Muscle of back (tissue), 11 donors: ENCODE results near the gene RUNX2. TPM values are rescaled to one million over a fixed set of nuclear protein-coding genes. Genes with fewer than 3 reads are reported as not detected.

ENCODE experiments used
- DNase-seq, 3 donors: peaks; one replicate each; pipeline versions ENCODE4 v3.0.0 to v3.0.0-alpha.2; 2013
- polyA plus RNA-seq, 10 donors: library from polyadenylated mRNA; unstranded; fragments of 120-200 nt; gene quantifications; one replicate each; pipeline ENCODE4 v1.2.1, GENCODE V29; 2013; ENCODE audit not compliant: insufficient read length in 10 of 10

Gene RUNX2
- polyA plus RNA-seq, 10 donors, result 0.45 to 3.0 (median 0.83) TPM

- DNase-seq, result no peak
Observed at GRCh38 chr6:45576648-45577624, 248.8 kb downstream of the RUNX2 start.

DNA sequence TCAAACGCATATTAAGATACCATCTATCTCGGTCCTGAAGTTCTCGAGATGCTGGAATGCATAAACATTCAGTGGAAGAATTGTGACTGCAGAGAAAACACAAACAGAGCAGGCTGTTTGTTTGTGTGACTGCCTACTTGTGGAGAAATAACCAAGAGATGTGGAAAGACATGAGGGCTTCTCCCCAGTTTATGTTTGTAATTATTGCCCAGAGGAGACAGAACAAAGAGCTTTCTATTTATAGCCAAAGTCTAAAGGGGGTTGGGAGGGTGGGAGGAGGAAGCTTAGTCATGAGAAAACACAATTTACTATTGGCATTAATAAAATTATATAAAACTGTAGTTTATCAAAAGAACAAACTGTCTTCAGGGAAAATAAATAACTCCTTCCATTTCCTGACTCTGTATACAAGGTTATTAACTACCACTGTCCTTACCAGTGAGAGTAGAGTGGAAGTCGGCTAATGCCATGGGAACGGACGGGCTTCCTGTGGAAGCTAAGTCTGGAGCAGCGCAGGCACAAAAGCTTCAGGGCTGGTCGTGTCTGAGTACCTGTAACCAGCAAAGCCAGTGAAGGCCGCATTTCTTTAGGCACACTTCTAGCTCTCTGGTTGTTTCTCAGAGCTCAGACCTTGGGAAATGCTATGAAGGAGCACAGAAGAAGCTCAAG, 249.8 kb downstream of the RUNX2 start:
- DNase-seq, result peak in 1 of 3 donors; percentile 12

DNA sequence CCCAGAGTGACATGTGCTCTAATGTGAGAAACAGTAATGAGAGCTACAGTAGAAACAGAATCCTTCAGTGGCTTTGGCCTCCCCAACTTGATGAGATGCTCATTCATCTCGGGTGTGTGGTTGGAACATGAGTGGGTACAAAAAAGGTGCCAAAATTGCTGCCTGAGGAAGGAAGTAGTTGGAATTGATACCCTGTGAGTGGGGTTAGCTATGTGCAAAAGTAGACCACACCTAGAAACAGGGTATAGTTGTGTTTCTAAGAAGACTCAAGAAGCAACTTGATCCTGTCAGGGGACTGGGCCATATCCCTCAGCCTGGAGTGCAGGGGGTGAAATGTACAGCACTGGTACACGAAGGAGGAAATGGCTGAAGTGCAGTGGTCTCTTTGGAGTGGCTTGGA, 256.0 kb downstream of the RUNX2 start:
- DNase-seq, result no peak

DNA sequence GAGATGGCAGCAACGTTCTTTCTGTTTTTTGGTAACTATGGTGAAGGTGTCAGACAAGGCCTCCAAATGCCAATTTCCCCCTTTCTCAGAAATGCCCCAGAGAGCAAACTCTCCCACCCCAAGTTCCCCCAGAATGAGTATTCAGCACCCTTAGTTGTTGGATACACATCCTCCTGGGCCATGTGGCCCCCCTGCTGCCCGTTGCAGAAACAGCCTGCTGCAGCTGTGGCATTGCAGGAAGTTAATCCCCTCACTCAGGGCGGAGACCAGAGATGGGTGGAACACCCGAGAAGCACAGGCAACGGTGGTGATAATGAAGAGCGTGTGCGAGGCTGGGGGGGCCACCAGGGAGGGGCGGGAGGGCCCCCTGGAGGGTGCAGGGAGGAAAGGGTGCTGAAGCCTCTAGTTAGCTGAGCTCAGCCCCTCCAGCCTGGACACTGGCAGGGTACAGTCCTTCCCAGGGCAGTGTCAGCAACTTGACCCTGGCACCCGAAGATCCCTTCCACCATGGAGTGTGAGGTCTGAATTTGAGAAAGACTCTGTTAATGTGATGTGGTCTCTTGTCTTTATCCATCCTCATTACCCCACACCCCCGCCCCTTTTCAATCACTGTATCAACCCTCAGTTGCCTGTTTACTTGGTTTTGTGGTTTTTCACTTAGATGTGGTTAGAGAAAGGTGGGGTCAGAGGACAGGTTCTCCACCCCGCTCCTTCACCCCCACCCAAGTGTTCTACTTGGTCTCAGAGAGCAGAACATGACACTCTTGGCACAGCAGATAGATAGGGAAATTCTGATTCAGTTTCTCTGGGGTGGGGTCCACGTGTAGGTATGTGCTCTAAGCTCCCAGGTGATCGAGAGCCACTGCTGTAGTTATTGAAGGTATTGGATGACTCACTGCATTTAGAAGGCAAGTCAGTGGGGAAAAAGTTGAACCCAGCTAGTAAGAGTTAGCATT, 258.4 kb downstream of the RUNX2 start:
- DNase-seq, result peak in 1 of 3 donors; percentile 16

DNA sequence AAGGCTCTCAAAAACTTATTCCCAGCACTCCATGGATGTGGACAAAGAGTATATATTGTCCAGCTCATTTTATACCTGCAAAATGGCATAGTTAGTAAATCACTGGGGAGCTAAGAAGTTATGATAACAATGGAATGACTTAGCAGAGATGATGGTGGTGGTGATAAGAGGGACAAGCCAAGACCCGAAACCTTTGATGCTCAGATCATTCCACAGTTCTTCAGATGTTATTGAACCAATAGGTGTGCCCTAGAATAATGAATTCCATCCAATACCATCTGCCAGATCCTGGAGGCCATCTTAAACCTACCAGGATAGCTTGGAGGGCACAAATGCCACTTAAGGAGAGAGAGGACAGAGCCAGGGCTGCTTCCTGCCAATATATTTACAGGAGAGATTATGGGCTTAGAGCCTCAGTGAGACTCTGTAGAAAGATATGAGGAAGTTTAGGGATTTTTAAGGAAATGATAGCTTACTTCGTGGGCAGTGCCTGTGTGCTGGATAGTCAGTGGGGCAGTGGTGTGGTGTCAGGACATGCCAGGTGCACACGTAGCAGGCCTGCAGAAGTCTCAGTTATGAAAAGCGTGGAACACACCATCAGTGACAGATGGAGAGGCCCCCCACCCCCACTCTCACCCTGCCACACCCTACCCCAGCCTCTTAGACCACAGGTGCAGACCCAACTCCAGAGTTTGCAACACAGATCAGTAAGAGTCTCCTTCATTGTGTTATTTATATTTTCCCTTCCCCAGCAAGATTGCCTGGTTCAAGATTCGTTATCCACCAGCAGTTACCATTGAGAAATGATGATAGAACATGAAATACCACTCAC, 259.3 kb downstream of the RUNX2 start:
- no peak for DNase-seq

DNA sequence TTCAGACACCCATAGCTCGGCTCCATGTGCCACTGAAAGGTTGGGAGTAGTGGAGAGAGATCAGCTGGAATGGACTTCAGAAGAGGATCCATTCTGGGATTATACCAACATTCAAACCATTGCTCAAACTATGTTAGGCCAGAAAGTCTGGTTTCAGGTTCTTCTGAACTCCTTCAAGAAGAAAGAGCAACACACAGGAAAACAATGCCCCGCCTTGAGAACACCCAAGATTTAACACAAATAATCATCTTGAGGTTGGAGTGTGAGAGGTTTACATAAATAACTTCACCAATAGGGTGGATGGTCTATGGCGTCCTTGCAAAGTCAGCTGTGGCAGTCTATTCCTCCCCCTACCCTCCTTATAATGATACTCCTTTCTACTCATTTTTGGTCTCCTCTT, 261.2 kb downstream of the RUNX2 start:
- no peak for DNase-seq

- peak in 1 of 3 donors; percentile 62 for DNase-seq
Observed at GRCh38 chr6:45590226-45590625, 262.1 kb downstream of the RUNX2 start.

DNA sequence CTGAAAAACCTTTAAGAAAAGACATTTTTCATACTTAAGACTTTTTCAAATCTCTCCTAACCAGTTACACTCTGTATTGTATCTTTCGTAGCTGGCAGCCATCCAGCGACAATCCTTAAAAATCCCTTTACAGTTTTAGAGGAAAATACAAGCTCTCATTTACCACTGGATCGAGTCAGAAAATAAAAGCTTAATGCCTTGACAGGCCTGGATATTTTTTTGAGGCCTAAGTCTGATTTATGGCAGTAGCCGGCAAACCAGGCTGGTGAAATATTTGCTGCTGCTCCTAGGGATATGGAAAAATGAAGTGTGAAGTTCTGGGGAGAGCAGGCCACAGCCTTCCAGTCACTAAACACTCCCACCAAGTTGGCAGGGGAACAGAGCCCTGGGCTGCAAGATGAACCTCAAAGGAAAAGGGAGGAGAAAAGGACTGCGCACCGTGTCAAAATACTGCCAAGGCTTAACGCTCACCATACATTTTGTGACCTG, 262.6 kb downstream of the RUNX2 start:
- DNase-seq, result peak; percentile 33 to 73 (median 35)

DNA sequence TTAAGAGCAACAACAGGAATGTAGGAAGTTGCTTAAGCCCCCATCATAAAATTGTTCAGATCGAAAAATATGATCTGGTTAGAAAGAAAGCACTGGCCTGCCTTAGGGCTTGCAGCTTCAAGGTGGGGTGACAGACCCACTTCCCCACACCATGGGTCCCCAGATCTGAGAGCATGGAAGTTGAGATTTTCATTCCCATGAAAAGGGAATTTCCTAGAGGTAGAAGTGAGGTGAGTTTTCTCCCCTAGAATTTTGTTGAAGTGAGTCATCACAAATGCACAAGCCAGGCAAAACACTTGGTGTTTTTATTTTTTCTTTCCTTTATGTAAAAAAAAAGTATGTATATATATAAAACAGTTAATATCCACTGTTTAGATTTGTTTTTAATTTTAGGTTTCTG, 263.2 kb downstream of the RUNX2 start:
- no peak for DNase-seq

DNA sequence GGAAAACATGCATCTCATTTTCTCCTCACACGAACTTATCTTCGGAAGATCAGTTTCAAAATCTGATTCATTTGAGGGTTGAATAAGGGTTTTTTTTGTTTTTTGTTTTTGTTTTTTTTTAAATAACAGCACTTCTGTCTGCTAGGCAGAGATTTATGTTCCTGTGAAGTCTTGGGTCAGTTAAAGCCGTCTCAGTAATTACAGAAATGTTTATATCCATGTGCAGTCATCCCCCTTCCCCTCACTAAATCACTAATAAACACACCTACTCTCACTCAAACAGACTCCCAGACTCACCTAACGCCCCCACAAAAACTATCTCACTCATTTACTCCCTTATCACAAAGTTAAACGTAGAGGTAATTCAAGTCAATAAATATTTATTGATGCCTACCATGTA, 263.8 kb downstream of the RUNX2 start:
- DNase-seq, result no peak

DNA sequence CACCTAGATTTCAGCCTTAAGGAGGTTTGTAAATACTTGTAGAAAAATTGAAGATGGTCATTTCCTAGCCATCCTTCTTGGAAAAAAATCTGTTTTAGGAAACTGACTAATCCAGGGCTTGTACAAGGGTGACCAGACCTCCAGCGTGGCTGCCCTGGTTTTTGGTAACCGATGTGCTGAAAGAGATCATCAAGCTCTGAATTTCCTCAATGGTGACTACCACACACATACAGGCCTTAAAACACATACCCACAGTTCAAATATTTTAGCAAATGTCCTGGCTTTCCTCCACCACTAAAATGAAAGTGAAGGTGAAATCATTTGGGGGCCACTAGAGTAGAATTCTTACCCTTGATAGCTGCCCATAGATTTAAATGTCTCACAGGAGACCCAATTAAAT, 264.9 kb downstream of the RUNX2 start:
- no peak for DNase-seq

- no peak for DNase-seq
Observed at GRCh38 chr6:45595010-45595851, 267.1 kb downstream of the RUNX2 start.

- DNase-seq, result no peak
Observed at GRCh38 chr6:45597424-45597823, 269.3 kb downstream of the RUNX2 start.

DNA sequence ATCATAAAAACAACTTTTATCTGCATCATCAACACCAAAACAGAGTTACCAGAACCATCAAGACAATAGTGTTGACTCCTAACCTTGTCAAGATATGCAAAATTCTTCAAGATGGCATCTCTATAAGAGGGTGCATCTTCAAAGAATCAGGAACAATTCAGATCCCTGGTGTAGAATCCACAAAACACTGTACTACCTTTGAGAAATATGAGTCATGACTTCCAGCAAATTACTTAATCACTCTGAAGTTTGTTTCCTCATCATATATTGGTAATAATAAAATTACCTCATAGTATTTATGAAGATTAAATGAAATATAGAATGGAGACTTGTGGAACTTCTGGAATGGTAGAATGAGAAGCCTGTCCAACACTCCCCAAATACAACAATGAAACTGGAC, 270.9 kb downstream of the RUNX2 start:
- DNase-seq, result no peak

DNA sequence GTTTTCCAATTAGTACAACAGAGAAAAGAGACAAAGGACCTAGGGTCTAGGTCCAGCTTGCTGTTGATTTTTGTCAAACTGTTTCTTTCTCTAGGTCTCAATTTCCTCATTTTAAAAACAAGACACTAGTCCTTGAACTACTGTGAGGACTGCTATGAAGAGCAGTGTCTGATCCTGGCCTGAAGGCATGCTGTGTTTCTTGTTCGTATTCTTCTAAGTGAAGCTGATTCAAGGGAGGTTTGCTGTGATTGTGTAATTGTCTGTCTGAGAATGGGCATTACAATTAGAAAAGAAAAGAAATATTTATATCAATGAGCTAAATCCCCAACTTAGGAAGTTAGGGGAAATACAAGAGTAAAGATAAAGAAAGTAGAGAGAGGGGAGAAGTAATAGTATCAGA, 277.8 kb downstream of the RUNX2 start:
- no peak for DNase-seq

DNA sequence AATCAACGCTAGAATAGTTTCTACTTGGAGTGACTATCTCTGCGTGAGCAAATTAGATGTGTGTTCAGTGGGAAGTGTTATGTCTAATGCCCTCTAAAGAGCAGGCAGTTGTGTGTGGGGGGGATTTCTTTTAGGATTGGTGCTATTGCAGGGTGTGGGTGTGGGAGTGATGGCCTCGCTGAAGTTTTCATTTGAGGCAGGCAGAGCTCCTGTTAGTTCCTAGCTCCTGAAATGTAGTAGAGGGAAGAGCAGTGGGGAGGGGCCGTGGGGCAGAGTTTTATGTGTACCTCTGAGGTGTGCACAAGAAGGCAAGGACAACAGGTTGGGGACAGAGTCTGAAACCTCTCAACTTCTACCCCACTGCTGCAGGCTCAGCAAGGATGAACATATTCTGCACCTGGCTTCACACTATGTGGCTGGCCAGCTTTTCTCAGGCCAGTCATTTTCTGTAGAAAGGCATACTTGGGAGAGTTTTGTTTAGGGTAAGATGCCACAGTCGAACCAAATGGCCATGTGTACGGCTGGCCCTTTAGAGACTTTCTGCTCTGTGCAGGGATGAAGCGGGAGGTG, 278.8 kb downstream of the RUNX2 start:
- no peak for DNase-seq

GRCh38 chr6:45607798-45608197, 279.7 kb downstream of the RUNX2 start:
- DNase-seq, result no peak

- DNase-seq, result no peak
Observed at GRCh38 chr6:45608252-45608913, 280.3 kb downstream of the RUNX2 start.

DNA sequence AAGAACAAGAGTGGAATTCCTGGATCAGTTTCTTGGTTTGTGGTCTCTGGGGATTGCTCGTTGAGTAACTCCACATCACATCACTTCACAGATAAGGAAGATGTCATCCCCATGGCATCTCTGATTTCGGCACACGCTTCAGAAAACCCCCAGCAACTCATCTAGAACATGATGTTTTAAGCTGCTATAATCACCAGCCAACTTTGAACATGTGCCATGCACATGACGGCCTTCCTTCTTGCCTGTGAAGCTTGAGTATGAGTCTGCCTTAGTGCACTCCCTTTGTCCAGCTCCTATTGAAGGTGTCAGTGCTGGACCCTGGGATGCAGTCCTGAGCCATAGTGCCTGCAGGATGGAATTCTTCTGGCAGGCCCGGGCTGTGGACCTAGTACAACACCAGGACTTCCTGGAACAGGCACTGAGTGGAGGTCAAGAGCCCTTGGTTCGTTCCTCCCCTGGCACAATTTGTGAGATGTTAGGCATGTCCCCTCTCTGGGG, 281.1 kb downstream of the RUNX2 start:
- DNase-seq, result peak in 1 of 3 donors; percentile 88
